ENCODE measurements around the gene R3HDM2.

Gene R3HDM2

GRCh38 chr12:57430931-57431566 is at the start of gene R3HDM2:
TSS of gene R3HDM2 (minus strand) at chr12:57431043. CDS start at chr12:57310428, 120,615 bp downstream.
- in situ Hi-C loops (cut with MboI; ENCODE audit: low sequenced_read_pairs) = no loop called here

GRCh38 chr12:57479376-57480115 is 48.7 kb upstream of the R3HDM2 start, which contains the start of gene ARHGAP9:
TSS of gene ARHGAP9 (minus strand) at chr12:57479866. CDS start at chr12:57479406, 460 bp downstream.
- in situ Hi-C loops (cut with MboI; ENCODE audit: low sequenced_read_pairs) = no loop called here

GRCh38 chr12:57479043-57479375 is 48.2 kb upstream of the R3HDM2 start:
- in situ Hi-C loops (cut with MboI; ENCODE audit: low sequenced_read_pairs) = no loop called here

GRCh38 chr12:57477710-57478681 is 47.2 kb upstream of the R3HDM2 start:
- in situ Hi-C loops (cut with MboI; ENCODE audit: low sequenced_read_pairs) = no loop called here

GRCh38 chr12:57476993-57477709 is 46.3 kb upstream of the R3HDM2 start:
- in situ Hi-C loops (cut with MboI; ENCODE audit: low sequenced_read_pairs) = no loop called here

GRCh38 chr12:57476162-57476992 is 45.5 kb upstream of the R3HDM2 start:
- in situ Hi-C loops (cut with MboI; ENCODE audit: low sequenced_read_pairs) = no loop called here

- in situ Hi-C loops (cut with MboI; ENCODE audit: low sequenced_read_pairs) = no loop called here
Measured at GRCh38 chr12:57475271-57476161, 44.7 kb upstream of the R3HDM2 start.

GRCh38 chr12:57474862-57475261 is 44.0 kb upstream of the R3HDM2 start:
- in situ Hi-C loops (cut with MboI; ENCODE audit: low sequenced_read_pairs) = loop anchor here (25.0 kb wide), 1 partner anchor 388 kb away; the partner anchor contains the start of genes NAB2 and NEMP1

- in situ Hi-C loops (cut with MboI; ENCODE audit: low sequenced_read_pairs) = loop anchor here (25.0 kb wide), 1 partner anchor 387 kb away; the partner anchor contains the start of genes NAB2 and NEMP1
Measured at GRCh38 chr12:57474430-57474829, 43.6 kb upstream of the R3HDM2 start.

GRCh38 chr12:57473886-57474285 is 43.0 kb upstream of the R3HDM2 start:
- in situ Hi-C loops (cut with MboI; ENCODE audit: low sequenced_read_pairs) = loop anchor here (25.0 kb wide), 1 partner anchor 387 kb away; the partner anchor contains the start of genes NAB2 and NEMP1

- in situ Hi-C loops (cut with MboI; ENCODE audit: low sequenced_read_pairs) = loop anchor here (25.0 kb wide), 1 partner anchor 386 kb away; the partner anchor contains the start of genes NAB2 and NEMP1
Measured at GRCh38 chr12:57473392-57473791, 42.5 kb upstream of the R3HDM2 start.

- in situ Hi-C loops (cut with MboI; ENCODE audit: low sequenced_read_pairs) = loop anchor here (25.0 kb wide), 1 partner anchor 385 kb away; the partner anchor contains the start of genes NAB2 and NEMP1
Measured at GRCh38 chr12:57472391-57472790, 41.5 kb upstream of the R3HDM2 start.

- in situ Hi-C loops (cut with MboI; ENCODE audit: low sequenced_read_pairs) = loop anchor here (25.0 kb wide), 1 partner anchor 384 kb away; the partner anchor contains the start of genes NAB2 and NEMP1
Measured at GRCh38 chr12:57471661-57472060, 40.8 kb upstream of the R3HDM2 start.

- in situ Hi-C loops (cut with MboI; ENCODE audit: low sequenced_read_pairs) = loop anchor here (25.0 kb wide), 1 partner anchor 384 kb away; the partner anchor contains the start of genes NAB2 and NEMP1
Measured at GRCh38 chr12:57470970-57471656, 40.3 kb upstream of the R3HDM2 start.

- in situ Hi-C loops (cut with MboI; ENCODE audit: low sequenced_read_pairs) = loop anchor here (25.0 kb wide), 1 partner anchor 383 kb away; the partner anchor contains the start of genes NAB2 and NEMP1
Measured at GRCh38 chr12:57470286-57470969, 39.6 kb upstream of the R3HDM2 start.

GRCh38 chr12:57469296-57470164 is 38.7 kb upstream of the R3HDM2 start:
- in situ Hi-C loops (cut with MboI; ENCODE audit: low sequenced_read_pairs) = loop anchor here (25.0 kb wide), 1 partner anchor 382 kb away; the partner anchor contains the start of genes NAB2 and NEMP1

Measured in HL-60/S4 treated with phorbol 12-myristate 13-acetate at 8.2 ng/mL for 4 days and 3 days (cell line).